ENCODE measurements around the gene ZNF618. TPM values are rescaled to one million over a fixed set of nuclear protein-coding genes. Genes with fewer than 3 reads are reported as not detected.

ZNF618 gene
- total RNA-seq, 2 experiments from 2014 or later = not detected

- no peaks in the 10 kb centered on the region for H3K79me2 ChIP-seq (ENCODE audit: insufficient read depth, low read depth, low read length)
- TF ChIP-seq EZH2phosphoT487 (IDR thresholded peaks at IDR 0.05; ENCODE audit: borderline replicate concordance, low read depth, low read length) (no peak), CTCF (conservative IDR thresholded peaks at IDR 0.05; ENCODE audit: low read length) (no peak)
- no peak overlapping the region for H3K27ac ChIP-seq (ENCODE audit: low read depth, low read length, poor library complexity, severe bottlenecking)
- H3K4me1 ChIP-seq (ENCODE audit: insufficient read depth, low read length, poor library complexity, severe bottlenecking) = no peaks in the 10 kb centered on the region
- H3K4me2 ChIP-seq (ENCODE audit: low read length) = no peak overlapping the region
- H3K36me3 ChIP-seq (ENCODE audit: insufficient read depth, low read length) = no peaks in the 10 kb centered on the region
- H2AFZ ChIP-seq (ENCODE audit: low read length) = no peak overlapping the region
- no peaks in the 10 kb centered on the region for H4K20me1 ChIP-seq (ENCODE audit: insufficient read depth, low read length)
- no peak overlapping the region for H3K4me3 ChIP-seq (ENCODE audit: low read depth, low read length, poor library complexity, severe bottlenecking)
- H3K9me3 ChIP-seq (ENCODE audit: low read length) = no peaks in the 10 kb centered on the region
- BruUV-seq (replicated peaks) = no TSS peak
- POLR2A ChIA-PET = interaction anchor here (0.6 kb wide), 1 partner anchor 150 kb away, joined by 4 read pairs; no protein-coding TSS in a partner anchor
- intact Hi-C loops (cut with micrococcal nuclease; ENCODE audit: unreplicated experiment) = no loop called here
- H3K9me2 ChIP-seq (ENCODE audit: insufficient read depth, low read length) = no peaks in the 10 kb centered on the region
- CTCF ChIA-PET (ENCODE audit: unreplicated experiment) = no interaction called here
- DNase-seq (ENCODE audit: low spot score) = no peak
Observed at GRCh38 chr9:114054191-114054690, 178.1 kb downstream of the ZNF618 start.

- no peaks in the 10 kb centered on the region for H3K4me1 ChIP-seq (ENCODE audit: insufficient read depth, low read length, poor library complexity, severe bottlenecking)
- no peak overlapping the region for H2AFZ ChIP-seq (ENCODE audit: low read length)
- POLR2A ChIA-PET = no interaction called here
- CTCF ChIA-PET (ENCODE audit: unreplicated experiment) = no interaction called here
- intact Hi-C loops (cut with micrococcal nuclease; ENCODE audit: unreplicated experiment) = no loop called here
- no peak for DNase-seq (ENCODE audit: low spot score)
- H3K36me3 ChIP-seq (ENCODE audit: insufficient read depth, low read length) = no peaks in the 10 kb centered on the region
- no peak overlapping the region for H3K27ac ChIP-seq (ENCODE audit: low read depth, low read length, poor library complexity, severe bottlenecking)
- no peaks in the 10 kb centered on the region for H3K79me2 ChIP-seq (ENCODE audit: insufficient read depth, low read depth, low read length)
- no TSS peak for BruUV-seq (replicated peaks)
- TF ChIP-seq EZH2phosphoT487 (IDR thresholded peaks at IDR 0.05; ENCODE audit: borderline replicate concordance, low read depth, low read length) (no peak), CTCF (conservative IDR thresholded peaks at IDR 0.05; ENCODE audit: low read length) (no peak)
- no peaks in the 10 kb centered on the region for H3K9me3 ChIP-seq (ENCODE audit: low read length)
- no peaks in the 10 kb centered on the region for H3K9me2 ChIP-seq (ENCODE audit: insufficient read depth, low read length)
- H3K4me2 ChIP-seq (ENCODE audit: low read length) = no peak overlapping the region
- H4K20me1 ChIP-seq (ENCODE audit: insufficient read depth, low read length) = no peaks in the 10 kb centered on the region
- H3K4me3 ChIP-seq (ENCODE audit: low read depth, low read length, poor library complexity, severe bottlenecking) = no peak overlapping the region
Observed at GRCh38 chr9:114055061-114055460, 179.0 kb downstream of the ZNF618 start.

GRCh38 chr9:114055894-114056293, 179.8 kb downstream of the ZNF618 start:
- Histone ChIP-seq H3K9me2 (ENCODE audit: insufficient read depth, low read length) (no peaks in the 10 kb centered on the region), H2AFZ (ENCODE audit: low read length) (no peak overlapping the region), H3K27ac (ENCODE audit: low read depth, low read length, poor library complexity, severe bottlenecking) (no peak overlapping the region), H3K36me3 (ENCODE audit: insufficient read depth, low read length) (no peaks in the 10 kb centered on the region), H3K4me1 (ENCODE audit: insufficient read depth, low read length, poor library complexity, severe bottlenecking) (no peaks in the 10 kb centered on the region), H3K4me3 (ENCODE audit: low read depth, low read length, poor library complexity, severe bottlenecking) (no peak overlapping the region), H3K79me2 (ENCODE audit: insufficient read depth, low read depth, low read length) (no peaks in the 10 kb centered on the region), H3K9me3 (ENCODE audit: low read length) (no peaks in the 10 kb centered on the region), H4K20me1 (ENCODE audit: insufficient read depth, low read length) (no peaks in the 10 kb centered on the region), H3K4me2 (ENCODE audit: low read length) (no peak overlapping the region)
- POLR2A ChIA-PET = no interaction called here
- intact Hi-C loops (cut with micrococcal nuclease; ENCODE audit: unreplicated experiment) = no loop called here
- CTCF ChIA-PET (ENCODE audit: unreplicated experiment) = no interaction called here
- TF ChIP-seq CTCF (conservative IDR thresholded peaks at IDR 0.05; ENCODE audit: low read length) (no peak), EZH2phosphoT487 (IDR thresholded peaks at IDR 0.05; ENCODE audit: borderline replicate concordance, low read depth, low read length) (no peak)
- no TSS peak for BruUV-seq (replicated peaks)
- no peak for DNase-seq (ENCODE audit: low spot score)
